Activated CD4-positive, CD25-positive, alpha-beta regulatory T cell treated with anti-CD3 and anti-CD28 coated beads, Interleukin-2, amount 50 U/mL, for 72 hours (primary cell): ENCODE results near the gene PHLDB2.

Experiments
- DNase-seq: peaks from one replicate; pipeline ENCODE4 v3.0.0; 2021

The PHLDB2 gene

DNA sequence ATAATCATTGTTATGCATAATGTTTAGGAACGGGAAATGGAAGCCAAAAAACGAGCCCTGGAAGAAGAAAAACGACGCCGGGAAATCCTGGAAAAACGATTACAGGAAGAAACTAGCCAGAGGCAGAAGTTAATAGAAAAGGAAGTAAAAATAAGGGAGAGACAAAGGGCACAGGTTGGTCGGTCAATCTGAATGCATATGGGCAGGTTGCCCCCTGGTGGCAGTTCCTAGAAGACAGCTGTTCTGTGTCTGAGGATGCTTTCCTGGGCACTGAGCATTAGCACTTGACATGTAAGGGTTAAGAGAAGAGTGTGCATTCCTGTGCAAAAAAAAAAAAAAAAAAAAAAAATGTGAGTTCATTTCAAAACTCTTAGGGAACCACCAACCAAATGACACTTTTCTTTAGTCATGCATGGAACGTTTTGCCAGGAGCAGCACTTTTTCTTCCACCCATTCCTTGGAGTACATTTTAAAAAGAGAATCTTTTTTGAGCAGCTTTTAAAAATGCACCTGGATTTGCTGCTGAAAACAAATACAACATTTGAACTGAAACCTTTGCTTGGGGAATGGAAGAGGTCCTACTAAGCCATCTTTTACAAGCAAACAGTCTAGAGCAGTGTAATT is 108.7 kb downstream of the PHLDB2 start:
- DNase-seq: peak; percentile 84

DNA sequence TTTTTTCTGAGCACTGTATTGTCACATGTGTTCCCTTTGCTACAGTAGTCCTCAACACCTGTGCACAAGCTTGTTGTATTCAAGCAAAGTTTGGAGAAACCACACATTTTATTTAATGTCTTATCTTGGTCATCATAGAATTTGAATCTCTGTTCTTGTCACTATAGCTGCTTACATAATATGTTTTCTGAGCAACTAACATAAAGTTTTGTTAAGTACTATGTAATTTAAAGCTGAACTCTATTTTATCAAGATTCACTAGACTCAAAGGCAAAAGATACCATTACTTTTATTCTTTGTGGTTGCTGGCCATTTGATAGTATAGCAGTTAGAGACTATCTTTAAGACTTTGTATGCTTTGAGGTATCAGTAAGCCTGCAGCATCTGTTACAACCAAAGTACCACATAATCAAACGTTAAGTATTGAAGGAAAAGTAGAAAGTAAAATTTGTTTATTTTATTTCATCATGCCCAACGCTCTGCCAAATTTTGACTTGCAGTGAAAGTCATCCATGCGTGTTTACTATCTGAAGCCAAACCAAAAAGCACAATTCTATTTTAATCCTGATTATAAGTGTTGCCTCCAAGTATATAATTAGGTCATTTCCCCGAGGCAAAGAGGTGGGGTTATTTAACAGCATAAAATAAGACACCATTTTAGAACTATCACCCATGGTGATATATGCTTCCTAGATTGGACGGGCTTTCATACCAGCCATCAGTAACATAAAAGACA is 109.4 kb downstream of the PHLDB2 start:
- DNase-seq: no peak

DNA sequence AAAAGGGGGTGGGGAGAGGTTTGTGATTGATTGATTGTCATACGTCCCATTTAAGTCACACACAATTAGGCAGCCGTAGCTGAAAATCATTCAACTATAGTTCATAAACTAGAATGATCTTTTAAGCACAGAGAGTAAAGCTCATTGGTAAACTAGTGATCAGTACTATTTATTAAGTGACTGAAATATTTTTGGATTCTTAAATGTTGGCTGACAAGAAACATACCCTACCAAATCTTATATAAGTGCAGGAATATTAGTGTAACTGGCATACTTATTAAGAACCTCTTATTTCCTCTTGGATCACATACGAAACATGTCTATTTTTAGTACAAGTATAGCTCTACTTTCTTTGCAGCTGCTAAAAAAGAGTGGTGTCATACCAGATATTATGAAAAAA is 111.3 kb downstream of the PHLDB2 start:
- no peak for DNase-seq

DNA sequence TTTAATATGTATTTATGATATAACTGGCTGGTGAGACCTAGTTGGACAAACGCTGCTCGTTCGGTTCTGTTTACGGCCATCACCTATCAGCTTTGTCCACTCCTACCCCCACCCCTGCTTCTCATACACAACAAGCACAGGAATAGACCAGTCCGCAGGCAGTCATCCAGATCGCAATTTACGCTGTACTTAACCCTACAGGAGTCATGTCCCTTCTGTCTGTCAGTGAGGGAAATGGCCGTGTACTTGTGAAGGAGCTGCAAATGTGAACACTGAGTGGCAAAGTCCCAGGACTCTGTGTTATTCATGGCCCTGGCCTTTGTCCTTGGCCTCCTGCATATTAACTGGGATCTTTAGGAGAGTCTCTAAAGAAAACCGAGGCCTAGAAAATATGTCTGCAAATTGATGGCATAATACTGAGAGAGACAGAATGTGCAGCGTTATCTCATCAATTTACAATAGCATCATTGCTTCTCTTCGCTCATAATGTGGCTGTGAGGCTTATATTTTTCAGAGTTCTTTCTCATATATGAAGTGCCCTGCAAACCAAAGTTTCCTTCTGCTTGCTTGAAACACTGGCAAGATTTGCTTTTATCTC is 112.6 kb downstream of the PHLDB2 start:
- DNase-seq: no peak

DNA sequence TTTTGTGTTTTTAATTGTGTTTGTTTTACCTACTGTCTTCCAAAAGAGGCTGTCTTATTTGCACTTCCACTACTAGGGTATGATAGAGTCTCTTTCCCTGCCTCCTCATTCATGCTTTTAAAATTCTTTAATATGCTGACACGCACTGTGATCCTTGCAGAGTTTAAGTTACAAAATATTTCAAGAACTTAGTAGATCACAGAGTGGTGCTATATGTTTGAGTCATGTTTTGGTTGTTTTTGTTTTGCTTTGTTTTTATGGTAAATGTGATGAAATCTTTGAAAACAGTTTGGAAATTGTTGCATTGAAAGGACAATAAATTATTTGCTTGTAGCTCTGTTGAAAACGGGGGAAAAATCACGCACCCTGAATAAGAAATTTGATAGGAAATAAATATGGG is 113.8 kb downstream of the PHLDB2 start:
- no peak for DNase-seq

DNA sequence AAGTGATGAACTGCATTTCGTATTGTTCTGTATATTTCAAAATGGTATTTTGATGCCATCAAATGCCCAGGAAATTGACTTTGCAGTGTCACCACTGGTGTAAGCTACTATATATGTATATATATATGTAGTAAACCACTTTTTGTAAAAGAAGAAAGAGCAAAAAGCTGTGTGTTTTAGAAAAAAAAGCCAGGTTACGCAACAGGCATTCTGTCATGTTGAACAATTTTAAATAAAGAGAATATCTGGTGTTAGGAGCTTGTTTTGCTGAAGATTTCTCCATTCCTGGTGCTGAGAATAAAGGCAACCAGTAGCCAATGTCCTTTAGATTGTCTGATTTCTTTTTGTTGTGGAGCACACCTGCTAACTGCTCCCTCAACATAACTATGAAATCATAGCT is 116.1 kb downstream of the PHLDB2 start:
- no peak for DNase-seq

DNA sequence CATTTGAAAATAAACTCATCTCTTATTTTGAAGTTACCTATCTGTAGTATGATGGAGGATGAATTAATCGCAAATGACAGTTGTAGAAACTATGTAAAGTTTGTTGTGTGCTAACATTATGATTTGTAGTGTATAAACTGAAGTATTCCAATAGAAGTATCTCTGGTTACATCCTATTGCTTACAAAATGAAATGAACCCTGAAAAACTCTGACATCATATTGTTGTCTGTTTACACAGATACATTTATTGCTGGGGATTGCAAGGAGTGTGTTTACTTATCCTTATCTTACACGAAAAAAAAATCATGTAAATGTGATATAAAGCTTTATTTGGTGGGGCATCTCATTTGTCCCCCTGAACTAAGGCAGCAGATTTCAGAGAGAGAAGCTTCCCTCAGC is 117.2 kb downstream of the PHLDB2 start:
- DNase-seq: no peak

DNA sequence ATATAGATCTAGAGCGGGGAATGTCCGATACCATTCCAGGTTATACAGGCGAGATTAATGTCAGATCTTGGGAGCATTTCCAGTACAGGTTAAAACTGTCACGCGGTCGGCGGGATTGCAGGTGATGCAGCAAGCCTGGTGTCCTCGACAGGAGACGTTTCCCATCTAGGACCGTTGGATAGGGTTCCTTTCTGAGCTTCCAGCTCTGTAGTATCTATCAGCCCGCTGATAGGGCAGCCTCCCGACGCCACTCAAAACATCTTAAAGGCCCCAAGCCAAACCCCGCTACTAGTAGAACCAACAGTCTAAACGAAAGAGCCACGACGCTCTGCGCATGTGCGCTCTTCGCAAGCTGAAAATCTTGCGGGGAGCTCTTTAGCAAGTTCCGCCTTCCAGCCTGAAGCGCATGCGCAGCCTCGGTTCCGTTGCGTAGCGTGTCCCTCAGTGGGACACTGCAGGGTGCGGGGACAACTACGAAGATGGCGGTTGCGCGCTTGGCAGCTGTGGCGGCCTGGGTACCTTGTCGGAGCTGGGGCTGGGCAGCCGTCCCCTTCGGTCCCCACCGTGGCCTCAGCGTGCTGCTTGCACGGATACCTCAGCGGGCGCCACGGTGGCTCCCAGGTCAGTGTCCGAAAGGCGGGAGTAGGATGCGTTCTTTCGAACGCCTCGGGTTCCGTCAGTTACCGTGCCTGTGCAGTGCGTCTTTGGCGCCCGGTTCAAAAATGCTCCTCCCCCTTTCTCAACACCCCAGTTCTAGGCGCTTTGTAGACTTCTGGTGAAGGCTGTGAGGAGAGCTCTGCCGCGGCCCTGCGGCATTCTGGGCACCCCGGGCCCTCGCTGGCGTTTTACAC is 119.7 kb downstream of the PHLDB2 start, which contains the start of gene ABHD10:
ABHD10 (plus strand) TSS at position 444 of the 851 bp plus-strand sequence; CDS start at position 480, 36 bp downstream.
- peak; percentile 95 for DNase-seq

DNA sequence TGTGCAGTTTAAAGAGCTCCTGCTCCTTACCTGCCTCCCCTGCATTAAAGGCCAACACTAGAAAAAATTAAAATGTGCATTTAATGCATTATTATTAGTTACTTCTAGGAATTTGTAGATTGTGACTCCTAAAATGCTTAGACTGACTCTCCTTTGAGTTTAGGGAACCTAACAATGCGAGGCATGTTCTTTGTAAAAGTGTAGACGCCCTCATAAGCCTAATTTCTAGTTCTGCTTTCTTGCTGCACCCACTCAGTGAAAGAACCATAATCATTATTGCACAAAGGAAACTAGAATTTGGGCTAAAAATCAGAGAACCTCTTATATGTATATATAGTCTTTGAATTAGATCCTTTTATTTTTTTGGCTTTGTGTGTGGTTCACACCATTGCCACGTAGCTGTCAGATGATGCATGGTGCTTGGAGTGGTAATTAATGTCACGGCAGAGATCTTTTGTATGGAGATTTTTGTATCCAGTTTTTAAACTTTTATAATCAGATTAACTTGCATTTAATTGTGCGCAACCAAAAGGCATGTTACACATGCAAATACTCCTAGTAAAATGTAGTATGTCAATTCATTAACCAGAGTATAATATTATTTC is 120.5 kb downstream of the PHLDB2 start:
- no peak for DNase-seq

DNA sequence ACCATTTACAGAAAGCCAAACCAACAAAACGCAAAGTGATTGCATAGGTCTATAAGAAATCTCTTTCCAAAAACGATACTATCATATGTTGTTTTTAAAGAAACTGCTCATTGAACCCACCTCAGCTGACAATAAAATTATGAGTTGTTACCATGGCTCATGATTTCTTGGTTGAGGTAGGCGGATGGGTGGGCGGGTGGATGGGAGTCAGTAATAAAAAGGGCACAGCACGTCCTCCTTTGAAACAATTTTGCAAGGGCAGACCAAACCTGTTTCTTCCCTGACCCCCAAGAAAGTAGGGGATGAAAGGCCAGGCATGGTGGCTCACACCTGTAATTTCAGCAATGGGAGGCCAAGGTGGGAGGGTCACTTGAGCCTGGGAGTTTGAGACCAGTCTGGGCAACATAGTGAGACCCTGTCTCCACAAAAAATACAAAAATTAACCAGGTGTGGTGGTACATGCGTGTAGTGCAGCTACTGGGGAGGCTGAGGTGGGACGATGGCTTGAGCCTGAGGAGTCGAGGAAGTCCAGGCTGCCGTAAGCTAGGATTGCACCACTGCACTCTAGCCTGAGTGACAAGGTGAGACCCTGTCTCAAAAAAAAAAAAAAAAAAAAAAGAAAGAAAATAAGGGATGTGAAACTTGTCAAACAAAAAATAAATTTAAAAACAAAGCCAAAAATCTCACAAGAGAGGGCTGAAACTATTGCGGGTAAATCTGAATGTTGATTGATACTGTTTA is 121.8 kb downstream of the PHLDB2 start:
- DNase-seq: no peak

DNA sequence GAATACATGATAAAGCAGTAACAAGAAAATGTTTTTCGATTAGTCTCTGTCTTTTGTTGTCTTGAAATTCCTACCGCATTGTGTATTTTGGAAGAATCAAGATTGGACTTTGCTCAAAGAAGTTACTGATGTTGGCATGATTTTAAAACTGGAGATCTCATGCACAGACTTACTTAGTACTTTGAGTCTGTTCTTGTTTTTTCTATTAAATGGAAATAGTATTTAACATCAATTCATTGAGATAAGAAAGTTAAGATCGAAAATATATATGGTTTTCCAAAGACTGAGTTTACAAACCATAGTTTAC is 122.3 kb downstream of the PHLDB2 start:
- DNase-seq: no peak

DNA sequence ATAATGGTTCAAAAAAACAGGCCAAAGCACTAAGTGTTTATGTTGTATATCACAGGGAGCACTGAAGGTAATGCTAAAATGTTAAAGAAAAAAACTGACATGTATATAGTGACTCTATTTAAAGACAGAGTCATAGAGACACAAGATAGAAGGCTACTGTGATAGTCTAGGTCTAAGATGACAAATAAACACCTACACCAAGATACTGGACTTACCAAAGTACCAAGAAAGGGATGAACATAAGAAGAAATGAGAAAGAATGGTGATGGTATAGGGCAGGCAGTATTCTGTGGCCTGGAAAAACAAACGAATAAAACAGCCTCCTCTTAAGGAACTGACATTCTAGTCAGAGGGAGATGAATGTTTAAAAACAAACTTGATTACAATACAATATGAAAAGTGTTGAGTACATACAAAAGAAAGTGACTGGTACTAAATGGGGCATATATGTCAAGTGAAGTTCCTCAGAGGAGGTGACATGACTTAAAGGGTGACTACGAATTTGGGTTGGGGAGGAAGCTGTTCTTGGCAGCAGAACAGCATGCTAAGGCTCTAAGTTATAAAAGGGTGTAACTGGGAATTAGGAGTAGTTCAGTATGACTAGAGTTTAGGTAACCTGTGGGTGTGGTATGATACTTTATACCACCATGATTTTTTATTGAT is 125.7 kb downstream of the PHLDB2 start:
- no peak for DNase-seq

DNA sequence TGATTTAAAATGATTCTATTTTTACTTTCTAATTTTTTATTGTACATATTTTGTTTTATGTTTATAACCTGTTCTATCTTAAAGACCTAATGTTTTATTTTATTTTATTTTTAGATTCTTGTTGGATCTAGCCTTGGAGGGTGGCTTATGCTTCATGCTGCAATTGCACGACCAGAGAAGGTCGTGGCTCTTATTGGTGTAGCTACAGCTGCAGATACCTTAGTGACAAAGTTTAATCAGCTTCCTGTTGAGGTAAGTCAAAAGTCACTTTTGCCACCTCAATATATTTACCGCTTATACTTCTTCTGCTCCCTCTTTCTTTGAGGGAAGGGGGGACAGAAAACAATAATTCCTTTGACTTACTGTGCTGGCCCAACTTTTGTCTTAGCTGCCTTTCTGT is 127.7 kb downstream of the PHLDB2 start:
- no peak for DNase-seq

DNA sequence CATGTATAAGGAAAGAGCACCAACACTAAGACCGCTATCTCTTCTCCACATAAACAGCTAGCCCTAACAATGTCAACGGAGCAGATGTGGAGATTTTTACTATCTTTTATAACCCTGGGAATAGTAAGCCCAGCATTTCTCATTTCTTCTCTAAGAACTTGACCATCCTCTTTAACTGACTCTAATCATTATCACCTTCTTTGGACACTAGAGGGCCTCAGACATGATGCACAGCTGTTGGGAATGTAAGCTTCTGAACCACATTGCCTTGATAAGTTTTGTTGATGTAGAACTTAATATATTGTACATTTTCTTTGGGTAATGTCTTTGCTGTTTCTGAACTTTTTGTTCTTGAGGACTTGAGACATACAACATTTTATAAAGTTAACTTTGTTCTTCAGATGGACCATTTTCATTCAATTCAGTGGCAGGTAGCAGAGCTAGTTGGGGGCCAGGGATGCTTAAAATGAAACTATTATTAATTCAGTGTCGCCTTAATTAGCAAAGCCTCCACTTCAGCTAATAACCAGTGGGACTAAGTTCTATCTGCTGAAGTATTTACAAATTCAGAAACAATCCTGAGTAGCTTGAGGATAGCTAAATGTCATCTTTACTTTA is 130.1 kb downstream of the PHLDB2 start:
- no peak for DNase-seq

DNA sequence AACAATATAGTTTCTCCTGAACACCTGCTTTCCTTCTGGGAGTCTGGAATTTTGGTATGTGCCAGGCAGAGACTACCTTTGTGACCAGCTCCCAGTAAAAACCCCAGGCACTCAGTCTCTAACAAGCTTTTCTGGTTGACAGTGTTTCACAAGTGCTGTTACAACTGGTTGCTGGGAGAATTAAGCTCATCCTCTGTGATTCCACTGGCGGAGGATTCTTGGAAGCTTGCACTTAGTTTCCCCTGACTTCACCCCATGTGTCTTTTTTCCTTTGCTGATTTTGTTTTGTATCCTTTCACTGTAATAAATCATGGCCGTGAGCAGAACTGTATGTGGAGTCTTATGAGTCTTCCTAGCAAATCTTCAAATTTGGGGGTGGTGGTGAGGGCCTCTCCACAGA is 134.0 kb downstream of the PHLDB2 start:
- DNase-seq: no peak

DNA sequence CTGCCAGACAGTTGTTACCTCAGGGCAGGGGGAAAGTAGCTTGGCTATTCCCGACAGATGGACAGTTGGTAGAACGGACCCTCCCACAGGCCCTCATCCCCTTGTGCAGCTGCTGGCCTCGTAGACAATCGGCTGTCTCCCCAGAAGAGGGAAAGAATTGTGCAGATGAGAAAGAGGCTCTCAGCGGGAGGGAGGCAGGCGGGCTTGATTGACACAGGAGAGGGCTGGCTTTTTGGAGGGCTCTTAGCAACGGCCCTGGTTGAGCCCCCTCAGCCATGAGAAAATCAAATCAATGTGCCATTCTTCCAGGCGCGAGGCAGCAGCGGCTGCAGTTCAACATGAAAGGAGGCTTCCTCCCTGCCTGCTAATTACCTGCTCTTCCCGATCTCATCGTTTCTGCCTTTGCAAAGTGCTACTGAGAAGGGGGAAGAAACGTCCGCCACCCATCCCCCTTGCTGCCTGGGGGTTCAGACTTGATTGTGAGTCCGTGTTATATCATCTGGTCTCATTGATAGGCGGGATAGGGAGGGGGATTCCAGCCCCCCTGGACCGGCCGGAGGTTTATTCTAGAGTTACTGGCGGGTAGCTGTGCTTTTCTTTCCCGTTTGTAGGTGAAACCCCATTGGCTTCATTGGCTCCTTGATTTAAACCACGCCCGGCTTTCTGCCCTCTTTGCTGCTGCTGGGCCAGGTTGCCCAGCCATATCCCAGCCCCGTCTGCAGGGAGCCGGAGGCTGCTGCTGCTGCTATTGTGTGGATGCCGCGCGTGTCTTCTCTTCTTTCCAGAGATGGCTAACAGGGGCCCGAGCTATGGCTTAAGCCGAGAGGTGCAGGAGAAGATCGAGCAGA is 139.8 kb downstream of the PHLDB2 start, which contains the start of gene TAGLN3:
TAGLN3 (plus strand) TSS at position 287 of the 848 bp plus-strand sequence; CDS start at position 788, 501 bp downstream.
- DNase-seq: no peak

DNA sequence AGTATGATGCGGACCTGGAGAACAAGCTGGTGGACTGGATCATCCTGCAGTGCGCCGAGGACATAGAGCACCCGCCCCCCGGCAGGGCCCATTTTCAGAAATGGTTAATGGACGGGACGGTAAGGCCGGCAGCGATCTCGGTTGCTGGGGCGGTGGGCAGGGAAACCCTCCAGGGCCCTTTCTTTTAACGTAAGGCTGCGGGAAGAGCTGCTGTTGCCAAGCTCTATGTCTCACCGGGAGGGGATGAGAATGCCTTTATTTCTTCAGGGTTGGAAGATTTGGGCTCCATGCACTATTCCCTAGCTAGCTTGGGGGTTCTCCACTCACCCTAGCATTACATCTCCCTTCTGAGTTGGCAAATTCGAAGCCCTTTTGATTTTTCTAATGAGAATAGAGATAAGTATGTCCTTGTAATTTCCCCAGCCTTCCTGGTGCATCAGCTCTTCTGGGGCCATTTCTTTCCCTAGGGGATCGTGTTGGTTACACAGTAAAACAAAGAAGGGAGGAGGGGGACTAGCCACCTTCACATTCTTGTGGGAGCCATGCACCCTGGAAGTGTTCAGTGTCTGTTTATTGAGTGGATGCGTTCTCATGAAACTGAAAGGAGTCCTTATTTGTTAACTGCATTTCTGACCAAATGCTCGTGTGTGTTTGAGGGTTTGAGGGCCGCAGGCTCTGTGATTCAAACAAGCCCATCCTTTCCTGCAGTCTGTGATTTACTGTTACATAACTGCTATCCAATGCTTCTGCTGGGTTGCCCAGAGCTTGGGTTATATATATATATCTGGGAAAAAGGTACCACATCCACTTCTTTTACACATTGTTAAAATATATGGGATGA is 140.6 kb downstream of the PHLDB2 start:
- no peak for DNase-seq

DNA sequence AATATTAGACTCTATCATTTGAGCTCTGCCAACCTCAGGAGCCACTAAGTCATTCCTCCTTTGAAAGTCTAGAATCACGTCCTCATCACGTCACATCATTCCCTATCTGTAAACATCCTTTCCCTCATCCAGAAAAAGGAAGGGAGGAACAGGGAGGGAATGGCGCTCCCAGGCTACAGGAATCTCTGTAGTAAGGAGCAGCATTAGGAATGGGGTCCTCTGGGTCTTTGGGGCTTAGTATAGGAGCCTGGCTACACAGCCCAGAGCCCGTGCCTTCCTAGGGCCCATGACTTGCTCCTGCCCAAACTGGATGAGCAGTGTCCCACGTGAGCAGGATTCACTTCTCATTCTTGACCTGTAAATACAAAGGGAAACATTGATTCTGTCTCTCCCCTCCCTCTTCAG is 141.3 kb downstream of the PHLDB2 start:
- no peak for DNase-seq

DNA sequence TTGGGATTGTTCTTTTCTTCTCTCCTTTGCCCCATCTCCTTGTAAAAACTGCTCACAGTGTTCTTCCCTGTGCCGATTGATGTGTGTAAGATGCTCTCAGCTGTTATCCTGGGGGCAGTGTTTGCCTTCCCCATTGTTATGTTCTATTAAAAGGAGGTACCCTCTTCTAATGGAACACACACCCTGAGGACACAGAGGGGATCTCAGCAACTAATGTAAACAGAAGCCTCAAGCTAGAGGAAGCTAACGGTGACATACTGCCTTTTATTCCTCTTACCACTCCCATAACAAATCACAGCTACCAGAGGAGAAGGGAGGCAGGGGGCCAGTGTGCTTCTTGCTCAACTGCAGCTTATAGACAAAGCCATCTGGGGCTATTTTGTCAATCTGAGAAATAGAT is 141.9 kb downstream of the PHLDB2 start:
- no peak for DNase-seq
